Activated T-cell treated with anti-CD3 and anti-CD28 coated beads, Interleukin-2, amount 50 U/mL, for 4 hours (primary cell): ENCODE results near the gene TBC1D14. TPM values are rescaled to one million over a fixed set of nuclear protein-coding genes. Genes with fewer than 3 reads are reported as not detected.

Experiments
- ATAC-seq, 2 donors: fragments of 200-7000 bp; cut with Tn5 transposase; one replicate each; pipeline ENCODE4 v1.10.0; 2021
- DNase-seq: peaks from one replicate; pipeline ENCODE4 v3.0.0-alpha.2; 2020
- H3K27me3 Mint-ChIP-seq: one replicate; pipeline ENCODE4 v1.8.0; 2021; ENCODE audit warnings: low read depth, mixed read lengths
- H3K36me3 Mint-ChIP-seq: one replicate; pipeline ENCODE4 v1.8.0; 2022; ENCODE audit warnings: mixed read lengths; ENCODE audit not compliant: insufficient read depth
- H3K4me1 Mint-ChIP-seq: one replicate; pipeline ENCODE4 v1.8.0; 2021; ENCODE audit warnings: low read depth, mixed read lengths
- H3K4me3 Mint-ChIP-seq: one replicate; pipeline ENCODE4 v1.8.0; 2021; ENCODE audit warnings: mild to moderate bottlenecking, moderate library complexity, mixed read lengths
- H3K9me3 Mint-ChIP-seq: one replicate; pipeline ENCODE4 v1.8.0; 2021; ENCODE audit warnings: mixed read lengths
- total RNA-seq, 3 donors: library from RNA; stranded (reverse); gene quantifications; one replicate each; pipeline ENCODE4 v1.2.1, GENCODE V29; 2021

Gene TBC1D14
- total RNA-seq, 3 donors from 2014 or later = 39.8 to 45.7 (median 41.7) TPM

GRCh38 chr4:6986781-6987587, 77.4 kb downstream of the TBC1D14 start:
- Mint-ChIP-seq H3K4me3 (peak overlapping the region; percentile 99), H3K36me3 (peaks cover 3% of the 10 kb centered on the region), H3K27me3 (no peaks in the 10 kb centered on the region), H3K4me1 (peaks cover 77% of the 10 kb centered on the region), H3K9me3 (no peaks in the 10 kb centered on the region)
- ATAC-seq (peak; percentile 92 to 93), DNase-seq (peak; percentile 91)

GRCh38 chr4:6987588-6987961, 77.9 kb downstream of the TBC1D14 start:
- Mint-ChIP-seq H3K4me1 (peaks cover 78% of the 10 kb centered on the region), H3K36me3 (peaks cover 3% of the 10 kb centered on the region), H3K9me3 (no peaks in the 10 kb centered on the region), H3K27me3 (no peaks in the 10 kb centered on the region), H3K4me3 (peak overlapping the region; percentile 99)
- no peak for DNase-seq
- ATAC-seq = peak in 1 of 2 donors; percentile 10

- ATAC-seq = no peak
- no peak for DNase-seq
- Mint-ChIP-seq H3K4me1 (peaks cover 83% of the 10 kb centered on the region), H3K36me3 (peaks cover 4% of the 10 kb centered on the region), H3K4me3 (peak overlapping the region; percentile 99), H3K9me3 (no peaks in the 10 kb centered on the region), H3K27me3 (no peaks in the 10 kb centered on the region)
These were observed 78.5 kb downstream of the TBC1D14 start for GRCh38 chr4:6988016-6988715.

- Mint-ChIP-seq H3K27me3 (no peaks in the 10 kb centered on the region), H3K36me3 (peaks cover 9% of the 10 kb centered on the region), H3K4me3 (peak overlapping the region; percentile 99), H3K9me3 (no peaks in the 10 kb centered on the region), H3K4me1 (peaks cover 76% of the 10 kb centered on the region)
- DNase-seq (no peak), ATAC-seq (no peak)
These were observed 79.8 kb downstream of the TBC1D14 start for GRCh38 chr4:6989331-6989923.

GRCh38 chr4:6990661-6991060, 81.0 kb downstream of the TBC1D14 start:
- ATAC-seq (no peak), DNase-seq (no peak)
- Mint-ChIP-seq H3K36me3 (peaks cover 11% of the 10 kb centered on the region), H3K4me1 (peaks cover 67% of the 10 kb centered on the region), H3K4me3 (no peak overlapping the region), H3K9me3 (no peaks in the 10 kb centered on the region), H3K27me3 (no peaks in the 10 kb centered on the region)

- ATAC-seq = no peak
- H3K4me3 Mint-ChIP-seq = no peak overlapping the region
- peaks cover 61% of the 10 kb centered on the region for H3K4me1 Mint-ChIP-seq
- H3K27me3 Mint-ChIP-seq = no peaks in the 10 kb centered on the region
- DNase-seq = no peak
- H3K9me3 Mint-ChIP-seq = no peaks in the 10 kb centered on the region
- H3K36me3 Mint-ChIP-seq = peaks cover 11% of the 10 kb centered on the region
These were observed 81.6 kb downstream of the TBC1D14 start for GRCh38 chr4:6991249-6991648.

- Mint-ChIP-seq H3K4me3 (no peak overlapping the region), H3K4me1 (peaks cover 56% of the 10 kb centered on the region), H3K27me3 (no peaks in the 10 kb centered on the region), H3K9me3 (no peaks in the 10 kb centered on the region), H3K36me3 (peaks cover 13% of the 10 kb centered on the region)
- no peak for DNase-seq
- no peak for ATAC-seq
These were observed 82.3 kb downstream of the TBC1D14 start for GRCh38 chr4:6991771-6992557.

GRCh38 chr4:6992728-6993677, 83.4 kb downstream of the TBC1D14 start:
- H3K9me3 Mint-ChIP-seq = no peaks in the 10 kb centered on the region
- DNase-seq (no peak), ATAC-seq (no peak)
- no peaks in the 10 kb centered on the region for H3K27me3 Mint-ChIP-seq
- peaks cover 19% of the 10 kb centered on the region for H3K36me3 Mint-ChIP-seq
- H3K4me3 Mint-ChIP-seq = no peak overlapping the region
- H3K4me1 Mint-ChIP-seq = peaks cover 51% of the 10 kb centered on the region

- Mint-ChIP-seq H3K4me1 (peaks cover 31% of the 10 kb centered on the region), H3K4me3 (no peak overlapping the region), H3K36me3 (peaks cover 35% of the 10 kb centered on the region), H3K27me3 (no peaks in the 10 kb centered on the region), H3K9me3 (no peaks in the 10 kb centered on the region)
- DNase-seq = no peak
- no peak for ATAC-seq
These were observed 86.9 kb downstream of the TBC1D14 start for GRCh38 chr4:6996481-6996880.

GRCh38 chr4:6999172-7000086, 89.8 kb downstream of the TBC1D14 start:
- Mint-ChIP-seq H3K4me1 (peaks cover 15% of the 10 kb centered on the region), H3K9me3 (no peaks in the 10 kb centered on the region), H3K36me3 (peaks cover 43% of the 10 kb centered on the region), H3K27me3 (no peaks in the 10 kb centered on the region), H3K4me3 (no peak overlapping the region)
- ATAC-seq (peak; percentile 28 to 43), DNase-seq (no peak)

GRCh38 chr4:7000421-7001176, 91.0 kb downstream of the TBC1D14 start:
- H3K4me3 Mint-ChIP-seq = no peak overlapping the region
- H3K36me3 Mint-ChIP-seq = peaks cover 41% of the 10 kb centered on the region
- ATAC-seq (no peak), DNase-seq (no peak)
- no peaks in the 10 kb centered on the region for H3K27me3 Mint-ChIP-seq
- peaks cover 12% of the 10 kb centered on the region for H3K4me1 Mint-ChIP-seq
- H3K9me3 Mint-ChIP-seq = no peaks in the 10 kb centered on the region

- ATAC-seq = no peak
- H3K4me1 Mint-ChIP-seq = peaks cover 12% of the 10 kb centered on the region
- no peak overlapping the region for H3K4me3 Mint-ChIP-seq
- DNase-seq = no peak
- no peaks in the 10 kb centered on the region for H3K27me3 Mint-ChIP-seq
- H3K9me3 Mint-ChIP-seq = no peaks in the 10 kb centered on the region
- H3K36me3 Mint-ChIP-seq = peaks cover 41% of the 10 kb centered on the region
These were observed 91.6 kb downstream of the TBC1D14 start for GRCh38 chr4:7001271-7001670.
